Ovary (tissue), 3 donors: ENCODE data around the gene PNPO.

Source experiments
- CTCF ChIP-seq, 3 donors: fragments of 450-650 bp in 2 of 3; fragments of 200-600 bp in 1 of 3; IDR thresholded peaks; one replicate each; pipeline versions ENCODE4 v1.5.1 to v1.8.0; 2016 to 2022; ENCODE audit warnings: antibody characterized with exemption in 3 of 3, mild to moderate bottlenecking in 1 of 3
- POLR2A ChIP-seq: fragments of 450-650 bp; IDR thresholded peaks from one replicate; pipeline ENCODE4 v1.6.1; 2017; ENCODE audit warnings: antibody characterized with exemption, mild to moderate bottlenecking, moderate library complexity
- donor health status: DM: no; HTN: no; CAD: no.

GRCh38 chr17:47914306-47914948 is 26.9 kb upstream of the PNPO start:
- no peak for TF ChIP-seq CTCF (IDR thresholded peaks at IDR 0.05)
- TF ChIP-seq POLR2A: no peak
